ENCODE measurements around the gene HMGCS2.

Gene HMGCS2

GRCh38 chr1:119773711-119774241 is 5.1 kb upstream of the HMGCS2 start:
- H3K4me3 ChIP-seq (ENCODE audit: low read depth, low read length): no peak overlapping the region
- TF ChIP-seq, protein P1, sequence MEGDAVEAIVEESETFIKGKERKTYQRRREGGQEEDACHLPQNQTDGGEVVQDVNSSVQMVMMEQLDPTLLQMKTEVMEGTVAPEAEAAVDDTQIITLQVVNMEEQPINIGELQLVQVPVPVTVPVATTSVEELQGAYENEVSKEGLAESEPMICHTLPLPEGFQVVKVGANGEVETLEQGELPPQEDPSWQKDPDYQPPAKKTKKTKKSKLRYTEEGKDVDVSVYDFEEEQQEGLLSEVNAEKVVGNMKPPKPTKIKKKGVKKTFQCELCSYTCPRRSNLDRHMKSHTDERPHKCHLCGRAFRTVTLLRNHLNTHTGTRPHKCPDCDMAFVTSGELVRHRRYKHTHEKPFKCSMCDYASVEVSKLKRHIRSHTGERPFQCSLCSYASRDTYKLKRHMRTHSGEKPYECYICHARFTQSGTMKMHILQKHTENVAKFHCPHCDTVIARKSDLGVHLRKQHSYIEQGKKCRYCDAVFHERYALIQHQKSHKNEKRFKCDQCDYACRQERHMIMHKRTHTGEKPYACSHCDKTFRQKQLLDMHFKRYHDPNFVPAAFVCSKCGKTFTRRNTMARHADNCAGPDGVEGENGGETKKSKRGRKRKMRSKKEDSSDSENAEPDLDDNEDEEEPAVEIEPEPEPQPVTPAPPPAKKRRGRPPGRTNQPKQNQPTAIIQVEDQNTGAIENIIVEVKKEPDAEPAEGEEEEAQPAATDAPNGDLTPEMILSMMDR (IDR thresholded peaks at IDR 0.05; ENCODE audit: low read depth, low read length, missing control alignments): no peak
- DNase-seq (ENCODE audit: low read depth): no peak

GRCh38 chr1:119772298-119772697 is 3.6 kb upstream of the HMGCS2 start:
- no peak for DNase-seq (ENCODE audit: low read depth)
- TF ChIP-seq, protein P1 (IDR thresholded peaks at IDR 0.05; ENCODE audit: low read depth, low read length, missing control alignments): no peak
- H3K4me3 ChIP-seq (ENCODE audit: low read depth, low read length): no peak overlapping the region

DNA sequence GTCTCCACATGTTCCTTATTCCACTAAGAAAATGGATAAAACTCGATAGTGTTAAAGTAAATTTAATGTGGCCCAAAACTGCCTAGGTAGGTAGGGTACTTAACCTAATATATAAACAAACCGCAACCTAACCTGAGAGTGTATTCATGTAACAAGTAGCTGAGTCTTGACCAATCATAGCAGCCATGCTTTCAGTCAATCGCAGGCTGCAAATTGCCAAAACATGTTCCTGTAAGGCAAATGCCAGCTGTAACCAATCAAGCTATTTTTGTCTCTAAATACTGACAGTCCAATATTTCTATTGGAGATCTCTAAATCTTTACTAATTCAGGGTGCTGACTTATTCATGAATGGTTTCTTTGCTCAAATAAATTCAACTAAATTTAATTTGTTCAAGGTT is 3.1 kb upstream of the HMGCS2 start:
- H3K4me3 ChIP-seq (ENCODE audit: low read depth, low read length): no peak overlapping the region
- DNase-seq (ENCODE audit: low read depth): no peak
- TF ChIP-seq, protein P1 (IDR thresholded peaks at IDR 0.05; ENCODE audit: low read depth, low read length, missing control alignments): no peak

DNA sequence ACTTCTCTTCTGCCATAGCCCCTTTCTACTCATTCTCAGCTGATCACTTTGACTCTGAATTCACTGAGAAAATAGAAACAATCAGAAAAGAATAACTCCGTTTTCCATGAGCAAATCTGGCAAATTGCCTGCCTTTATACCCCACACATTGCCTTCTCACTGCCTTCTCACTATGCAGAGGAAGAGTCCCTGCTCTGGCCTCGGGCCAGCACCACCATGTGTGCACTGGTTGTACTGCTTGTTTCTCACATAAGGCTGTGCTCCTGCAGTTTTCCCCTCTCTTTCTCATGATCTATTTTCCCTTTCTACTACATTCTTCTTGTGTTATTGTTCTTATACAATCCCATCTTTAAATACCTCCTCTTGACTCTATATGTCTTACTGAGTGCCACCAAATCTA is 2.3 kb upstream of the HMGCS2 start:
- no peak for DNase-seq (ENCODE audit: low read depth)
- H3K4me3 ChIP-seq (ENCODE audit: low read depth, low read length): no peak overlapping the region
- TF ChIP-seq, protein P1 (IDR thresholded peaks at IDR 0.05; ENCODE audit: low read depth, low read length, missing control alignments): no peak

DNA sequence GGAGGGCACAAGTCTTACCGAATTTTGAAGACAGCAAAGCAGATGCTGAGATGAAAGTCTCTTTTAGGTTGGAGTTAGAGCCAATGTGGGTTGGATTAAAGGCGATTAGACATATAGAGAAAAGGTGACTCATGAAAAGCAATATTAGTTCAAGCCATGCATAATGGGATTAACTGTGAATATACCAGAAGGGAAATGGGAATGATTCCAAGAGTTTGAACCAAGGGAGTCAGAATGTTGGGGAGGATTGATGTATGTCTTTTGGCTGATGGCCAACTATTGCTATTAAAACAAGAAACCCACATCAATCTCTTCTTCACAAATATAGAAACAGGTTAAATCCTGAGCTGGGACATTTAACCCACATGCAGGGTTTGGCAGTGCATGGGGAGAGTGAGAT is 1.2 kb downstream of the HMGCS2 start:
- TF ChIP-seq, protein P1 (IDR thresholded peaks at IDR 0.05; ENCODE audit: low read depth, low read length, missing control alignments): no peak
- H3K4me3 ChIP-seq (ENCODE audit: low read depth, low read length): no peak overlapping the region
- no peak for DNase-seq (ENCODE audit: low read depth)

DNA sequence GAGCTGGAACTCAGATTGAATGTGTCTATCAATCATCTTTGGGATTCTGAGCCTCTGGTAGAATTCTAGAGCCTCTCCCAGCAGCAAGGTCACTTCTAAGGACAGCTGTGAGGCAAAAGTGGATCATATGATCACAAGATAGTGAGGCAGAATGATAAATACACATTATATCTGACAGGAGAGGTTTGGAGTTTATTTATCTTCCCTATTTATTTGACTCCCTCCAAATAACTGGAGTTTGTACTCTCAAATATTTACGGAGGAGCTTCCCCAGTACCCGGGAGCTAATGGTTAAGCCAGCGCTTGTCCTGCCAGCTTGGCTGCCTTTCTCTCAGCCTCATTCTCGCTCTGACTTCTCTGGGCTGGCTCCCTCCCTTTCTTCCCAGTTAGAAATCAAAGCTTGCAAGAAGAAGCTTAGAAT is 2.3 kb downstream of the HMGCS2 start:
- H3K4me3 ChIP-seq (ENCODE audit: low read depth, low read length): no peak overlapping the region
- DNase-seq (ENCODE audit: low read depth): no peak
- TF ChIP-seq, protein P1 (IDR thresholded peaks at IDR 0.05; ENCODE audit: low read depth, low read length, missing control alignments): no peak

DNA sequence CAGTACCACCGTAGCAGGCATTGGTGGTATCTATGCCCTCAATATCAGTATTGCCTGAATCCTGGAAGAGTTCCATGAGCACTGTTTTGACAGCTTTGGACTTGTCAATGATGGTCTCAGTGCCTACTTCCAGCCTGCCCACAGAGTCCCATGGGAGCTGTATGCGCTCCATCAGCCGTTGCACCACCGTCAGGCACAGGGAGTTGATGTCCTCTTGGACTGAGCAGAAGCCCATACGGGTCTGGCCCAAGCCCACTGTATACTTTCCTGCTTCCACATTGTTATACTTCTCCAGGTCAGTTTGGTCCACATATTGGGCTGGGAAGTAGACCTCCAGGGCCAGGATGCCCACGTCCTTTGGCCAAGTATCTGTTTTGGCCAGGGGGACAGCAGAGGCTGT is 4.5 kb downstream of the HMGCS2 start:
- no peak for DNase-seq (ENCODE audit: low read depth)
- no peak overlapping the region for H3K4me3 ChIP-seq (ENCODE audit: low read depth, low read length)
- TF ChIP-seq, protein P1 (IDR thresholded peaks at IDR 0.05; ENCODE audit: low read depth, low read length, missing control alignments): no peak
